ENCODE data around the gene SNCA.

SNCA gene

GRCh38 chr4:89703829-89704590 is 133.0 kb downstream of the SNCA start:
- no peak for DNase-seq

- DNase-seq: no peak
Observed at GRCh38 chr4:89700766-89701423, 136.1 kb downstream of the SNCA start.

DNA sequence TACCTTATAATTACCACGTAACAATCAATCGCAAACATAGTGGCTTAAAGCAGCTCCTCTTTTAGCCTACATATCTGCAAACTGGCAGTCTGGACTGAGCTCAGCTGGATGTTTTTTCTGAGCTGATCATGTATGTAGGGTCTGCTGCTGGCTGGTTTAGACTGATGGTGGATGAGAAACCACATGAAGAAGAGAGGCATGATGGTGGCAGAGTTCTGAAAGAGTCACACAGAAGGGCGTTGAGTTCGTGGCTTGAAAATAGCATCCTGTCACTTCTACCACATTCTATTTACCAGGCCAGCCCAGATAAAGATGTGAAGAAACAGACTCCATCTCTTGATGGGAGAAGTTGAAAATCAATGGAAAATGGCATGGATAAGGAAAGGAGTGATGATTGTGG is 151.3 kb downstream of the SNCA start:
- no peak for DNase-seq

GRCh38 chr4:89685277-89685676 is 151.7 kb downstream of the SNCA start:
- no peak for DNase-seq

GRCh38 chr4:89684536-89684935 is 152.4 kb downstream of the SNCA start:
- DNase-seq: no peak

DNA sequence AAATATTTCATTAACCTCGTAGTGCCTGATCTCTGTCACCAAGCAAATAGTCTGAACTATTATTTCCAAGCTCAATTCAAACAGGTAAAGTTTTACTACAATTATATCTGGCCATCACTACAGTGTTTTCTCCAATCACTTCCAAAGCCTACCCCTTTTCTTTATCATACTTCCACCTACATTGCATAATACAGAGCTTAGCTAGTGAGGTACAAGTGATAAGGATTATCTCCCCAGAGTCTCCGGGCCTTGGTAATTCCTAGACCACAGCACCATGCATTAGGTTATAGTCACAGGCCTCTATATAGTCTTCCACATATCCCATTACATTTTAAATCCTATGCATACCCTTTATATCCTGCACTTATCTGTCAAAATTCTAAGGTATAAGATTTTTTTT is 154.2 kb downstream of the SNCA start:
- DNase-seq: no peak

DNA sequence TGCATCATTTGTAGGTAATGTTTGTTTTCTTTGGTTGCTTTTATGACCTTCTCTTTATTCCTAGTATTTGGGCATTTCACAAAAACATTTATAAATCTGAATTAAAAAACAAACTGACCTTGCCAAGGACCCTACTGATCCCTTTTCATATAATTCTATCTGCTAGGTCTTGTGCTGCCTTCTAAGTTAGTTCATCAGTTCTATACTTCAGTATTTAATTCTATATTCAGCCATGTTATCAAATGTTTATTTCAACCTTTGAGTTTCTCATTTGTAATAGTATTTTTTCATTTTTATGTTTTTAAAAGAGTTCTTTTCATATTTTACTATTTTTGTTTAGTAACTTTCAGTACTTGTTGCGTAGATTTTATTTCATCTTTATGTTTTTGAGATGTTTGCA is 155.3 kb downstream of the SNCA start:
- no peak for DNase-seq

GRCh38 chr4:89681219-89681618 is 155.7 kb downstream of the SNCA start:
- DNase-seq: no peak

- no peak for DNase-seq
Observed at GRCh38 chr4:89674876-89675459, 162.0 kb downstream of the SNCA start.

Measured in SIG-M5 (cell line).